Measurements from ENCODE around the gene MRPS15. TPM values are rescaled to one million over a fixed set of nuclear protein-coding genes. Genes with fewer than 3 reads are reported as not detected.

The MRPS15 gene
- total and polyA plus RNA-seq, 4 donors = 34.7 to 81.3 (median 57.8) TPM

DNA sequence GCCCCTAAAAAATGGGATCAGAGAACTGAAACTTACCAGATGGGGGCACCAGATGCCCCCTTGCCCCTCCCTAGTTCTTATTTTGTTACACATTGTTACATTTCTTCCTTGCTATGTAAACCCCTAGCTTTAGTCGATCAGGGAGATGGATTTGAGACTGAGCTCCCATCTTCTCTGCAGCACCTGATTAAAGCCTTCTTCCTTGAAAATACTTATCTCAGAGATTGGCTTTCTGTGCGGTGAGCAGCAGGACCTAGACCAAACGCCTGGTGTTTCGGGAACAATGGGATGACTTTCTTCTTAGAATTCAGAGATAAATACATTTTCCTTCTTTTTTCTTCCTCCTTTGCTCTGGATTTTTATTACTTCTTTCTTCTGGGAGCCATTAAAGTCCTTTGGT lies 49.8 kb downstream of the MRPS15 start:
- no peak for ATAC-seq (ENCODE audit: low FRiP score)
- H3K9me3 ChIP-seq (ENCODE audit: control insufficient read depth, low read length) = no peaks in the 10 kb centered on the region
- no peak for DNase-seq
- H3K27me3 ChIP-seq (ENCODE audit: control insufficient read depth in 1 of 2, insufficient read depth in 2 of 2, low read length in 1 of 2) = no peaks in the 10 kb centered on the region
- no peak overlapping the region for H3K27ac ChIP-seq (ENCODE audit: low read depth in 1 of 2, low read length in 2 of 2)
- no peak overlapping the region for H3K4me3 ChIP-seq (ENCODE audit: low read length in 2 of 2)
- no peaks in the 10 kb centered on the region for H3K4me1 ChIP-seq (ENCODE audit: control insufficient read depth in 1 of 2, insufficient read depth in 2 of 2, low read length in 2 of 2)
- 85% methylated on average over 4 of the region's 4 CpGs for WGBS, 2 donors
- intact Hi-C loops (cut with DNase I) = no loop called here
- peaks cover 0 to 3% of the 10 kb centered on the region in 2 donors for H3K36me3 ChIP-seq (ENCODE audit: control insufficient read depth in 1 of 2, insufficient read depth in 2 of 2, low read length in 1 of 2)

DNA sequence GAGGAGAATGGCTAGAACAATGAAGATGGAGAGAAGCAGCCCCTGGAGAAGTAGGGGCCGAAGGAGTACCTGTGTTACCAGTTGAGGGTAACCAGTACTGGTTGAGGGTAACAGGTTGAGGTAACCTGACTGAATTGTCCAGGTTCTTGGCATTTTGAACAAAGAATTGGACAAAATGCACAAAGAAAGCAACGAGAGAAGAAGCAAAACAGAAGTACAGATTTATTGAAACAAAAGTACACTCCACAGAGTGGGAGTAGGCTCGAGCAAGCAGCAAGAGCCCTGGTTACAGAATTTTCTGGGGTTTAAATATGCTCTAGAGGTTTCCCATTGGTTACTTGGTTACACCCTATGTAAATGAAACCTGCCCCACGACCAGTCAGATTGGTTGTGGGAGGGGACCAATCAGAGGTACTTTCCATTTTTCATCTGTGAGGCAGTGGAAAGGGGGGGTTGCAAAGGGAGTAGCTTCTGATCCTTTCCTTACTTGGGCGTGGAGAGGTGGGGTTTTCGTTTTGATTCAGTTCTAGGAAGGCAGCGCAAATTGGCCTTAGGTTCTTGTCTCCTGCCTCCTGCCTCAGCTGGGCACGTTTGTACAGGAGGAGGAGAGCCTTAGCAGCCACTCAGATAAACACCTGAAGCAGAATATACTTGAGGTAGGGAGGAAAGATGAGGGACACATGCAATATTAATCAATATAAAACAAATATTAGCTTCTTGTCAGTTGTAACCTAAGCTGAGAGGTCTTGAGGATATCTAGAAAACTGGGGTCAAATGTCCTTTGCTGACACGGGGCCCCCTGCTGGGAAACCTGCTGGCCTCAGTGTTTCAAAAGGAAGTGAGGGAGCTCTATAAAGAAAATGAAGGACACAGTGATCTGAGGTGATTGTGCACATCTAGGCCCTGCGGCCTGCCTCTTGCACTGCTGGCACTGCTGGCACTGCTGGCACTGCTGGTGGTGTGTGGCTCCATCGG lies 52.2 kb downstream of the MRPS15 start:
- no peak overlapping the region for H3K27ac ChIP-seq (ENCODE audit: low read depth in 1 of 2, low read length in 2 of 2)
- H3K27me3 ChIP-seq (ENCODE audit: control insufficient read depth in 1 of 2, insufficient read depth in 2 of 2, low read length in 1 of 2) = no peaks in the 10 kb centered on the region
- intact Hi-C loops (cut with DNase I) = no loop called here
- no peaks in the 10 kb centered on the region for H3K36me3 ChIP-seq (ENCODE audit: control insufficient read depth in 1 of 2, insufficient read depth in 2 of 2, low read length in 1 of 2)
- no peak overlapping the region for H3K4me3 ChIP-seq (ENCODE audit: low read length in 2 of 2)
- no peak for ATAC-seq (ENCODE audit: low FRiP score)
- H3K4me1 ChIP-seq (ENCODE audit: control insufficient read depth in 1 of 2, insufficient read depth in 2 of 2, low read length in 2 of 2) = no peaks in the 10 kb centered on the region
- no peak for DNase-seq
- 57 to 59% methylated on average over 11 of the region's 11 CpGs for WGBS, 2 donors
- H3K9me3 ChIP-seq (ENCODE audit: control insufficient read depth, low read length) = no peaks in the 10 kb centered on the region

DNA sequence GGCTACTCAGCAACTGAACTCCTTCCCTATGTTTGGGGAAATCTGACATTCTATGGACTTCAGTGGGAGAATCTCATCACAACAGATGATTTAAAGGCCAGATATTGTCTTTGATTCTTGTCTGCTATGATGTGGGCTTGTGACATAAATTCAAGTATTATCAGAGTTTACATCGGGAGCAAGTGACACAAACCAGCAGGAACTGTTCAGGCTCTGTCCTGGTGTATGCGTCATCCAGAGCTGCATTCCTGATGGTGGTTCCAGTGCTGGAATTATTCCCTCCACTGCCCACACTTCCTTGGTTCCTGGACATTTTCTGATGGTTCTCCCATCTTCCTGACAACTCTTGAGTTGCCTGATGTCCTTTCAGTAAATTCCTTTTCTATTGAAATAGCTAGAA lies 55.7 kb downstream of the MRPS15 start:
- DNase-seq = no peak
- Histone ChIP-seq H3K9me3 (ENCODE audit: control insufficient read depth, low read length) (no peaks in the 10 kb centered on the region), H3K27me3 (ENCODE audit: control insufficient read depth in 1 of 2, insufficient read depth in 2 of 2, low read length in 1 of 2) (no peaks in the 10 kb centered on the region), H3K27ac (ENCODE audit: low read depth in 1 of 2, low read length in 2 of 2) (no peak overlapping the region), H3K4me3 (ENCODE audit: low read length in 2 of 2) (no peak overlapping the region), H3K36me3 (ENCODE audit: control insufficient read depth in 1 of 2, insufficient read depth in 2 of 2, low read length in 1 of 2) (no peaks in the 10 kb centered on the region), H3K4me1 (ENCODE audit: control insufficient read depth in 1 of 2, insufficient read depth in 2 of 2, low read length in 2 of 2) (no peaks in the 10 kb centered on the region)
- 36 to 39% methylated on average over 2 of the region's 2 CpGs for WGBS, 2 donors
- no peak for ATAC-seq (ENCODE audit: low FRiP score)
- intact Hi-C loops (cut with DNase I) = no loop called here

DNA sequence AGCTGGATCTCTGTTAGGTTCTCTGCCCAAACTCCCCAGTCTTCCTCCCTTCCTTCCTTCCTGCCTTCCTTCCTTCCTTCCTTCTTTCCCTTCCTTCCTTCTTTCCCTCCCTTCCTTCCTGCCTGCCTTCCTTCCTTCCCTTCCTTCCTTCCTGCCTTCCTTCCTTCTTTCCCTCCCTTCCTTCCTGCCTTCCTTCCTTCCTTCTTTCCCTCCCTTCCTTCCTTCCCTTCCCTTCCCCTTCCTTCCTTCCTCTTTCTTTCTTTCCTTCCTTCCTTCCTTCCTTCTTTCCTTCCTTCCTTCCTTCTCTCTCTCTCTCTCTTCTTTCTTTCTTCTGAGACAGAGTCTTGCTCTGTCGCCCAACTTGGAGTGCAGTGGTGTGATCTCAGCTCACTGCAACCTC lies 57.7 kb downstream of the MRPS15 start:
- 94 to 100% methylated on average over 1 of the region's 1 CpG for WGBS, 2 donors
- Histone ChIP-seq H3K4me1 (ENCODE audit: control insufficient read depth in 1 of 2, insufficient read depth in 2 of 2, low read length in 2 of 2) (no peaks in the 10 kb centered on the region), H3K27me3 (ENCODE audit: control insufficient read depth in 1 of 2, insufficient read depth in 2 of 2, low read length in 1 of 2) (no peaks in the 10 kb centered on the region), H3K27ac (ENCODE audit: low read depth in 1 of 2, low read length in 2 of 2) (no peak overlapping the region), H3K9me3 (ENCODE audit: control insufficient read depth, low read length) (no peaks in the 10 kb centered on the region), H3K36me3 (ENCODE audit: control insufficient read depth in 1 of 2, insufficient read depth in 2 of 2, low read length in 1 of 2) (no peaks in the 10 kb centered on the region), H3K4me3 (ENCODE audit: low read length in 2 of 2) (no peak overlapping the region)
- no peak for DNase-seq
- intact Hi-C loops (cut with DNase I) = no loop called here
- ATAC-seq (ENCODE audit: low FRiP score) = no peak

Other genes starting within 250 kb of the MRPS15 start
- 10 to 100 TPM; 85.3 to 91.5 TPM for gene THRAP3, start 239.9 kb downstream of the MRPS15 start, total RNA-seq
- gene THRAP3, start 239.9 kb downstream of the MRPS15 start, polyA plus RNA-seq = 10 to 100 TPM; 31.6 to 46.7 TPM
- gene SH3D21, start 158.0 kb downstream of the MRPS15 start, total RNA-seq = 1 to 10 TPM; 4.1 to 6.9 TPM
- 1 to 10 TPM; 2.4 to 5.1 TPM for gene SH3D21, start 158.0 kb downstream of the MRPS15 start, polyA plus RNA-seq
- 10 to 100 TPM; 44.7 to 58.3 TPM for gene EVA1B, start 140.7 kb downstream of the MRPS15 start, total RNA-seq
- 100 to 1,000 TPM in 1 of 2 donors, 10 to 100 TPM in 1; 38.2 to 165 TPM for gene EVA1B, start 140.7 kb downstream of the MRPS15 start, polyA plus RNA-seq
- 10 to 100 TPM; 63.9 to 95.7 TPM for gene STK40, start 78.5 kb downstream of the MRPS15 start, total RNA-seq
- gene STK40, start 78.5 kb downstream of the MRPS15 start, polyA plus RNA-seq = 10 to 100 TPM; 33.2 to 35.4 TPM
- 10 to 100 TPM; 30.1 TPM for gene LSM10, start 66.5 kb downstream of the MRPS15 start, total RNA-seq
- 10 to 100 TPM; 39.6 to 57.7 TPM for gene LSM10, start 66.5 kb downstream of the MRPS15 start, polyA plus RNA-seq
- 1 to 10 TPM; 4.2 to 8.6 TPM for gene OSCP1, start 13.9 kb downstream of the MRPS15 start, total RNA-seq
- gene OSCP1, start 13.9 kb downstream of the MRPS15 start, polyA plus RNA-seq = 1 to 10 TPM; 6.4 to 7.0 TPM
- 10 to 100 TPM; 26.7 to 34.7 TPM for gene CSF3R, start 18.5 kb upstream of the MRPS15 start, total RNA-seq
- 1 to 10 TPM; 2.1 to 5.8 TPM for gene CSF3R, start 18.5 kb upstream of the MRPS15 start, polyA plus RNA-seq